GM13977 (cell line): ENCODE measurements around the gene OR2S2.
"Not testable (repeated sequence)": the region's sequence is repeated elsewhere in the genome, so short reads cannot be mapped to it uniquely, and the experiment has no call there.

ENCODE experiments used
- DNase-seq: peaks from one replicate; pipeline ENCODE4 v3.0.0; 2012; ENCODE audit warnings: low spot score
- in situ Hi-C: fragments of 300-500 bp; cut with MboI; formaldehyde crosslinking; loops from one replicate; pipeline ENCODE4 v1.12.0; 2022; ENCODE audit warnings: low sequenced_read_pairs, low pct_unique_long_range_greater_than_20kb, mixed read lengths, inconsistent platforms; ENCODE audit not compliant: unreplicated experiment
- TF ChIP-seq, protein P1 (sequence below): IDR thresholded peaks from 2 replicates; pipeline ENCODE4 v1.5.1; 2012; ENCODE audit warnings: mild to moderate bottlenecking, control low read depth; ENCODE audit not compliant: insufficient read depth; ENCODE audit errors: extremely low read depth, missing control alignments

OR2S2 gene

DNA sequence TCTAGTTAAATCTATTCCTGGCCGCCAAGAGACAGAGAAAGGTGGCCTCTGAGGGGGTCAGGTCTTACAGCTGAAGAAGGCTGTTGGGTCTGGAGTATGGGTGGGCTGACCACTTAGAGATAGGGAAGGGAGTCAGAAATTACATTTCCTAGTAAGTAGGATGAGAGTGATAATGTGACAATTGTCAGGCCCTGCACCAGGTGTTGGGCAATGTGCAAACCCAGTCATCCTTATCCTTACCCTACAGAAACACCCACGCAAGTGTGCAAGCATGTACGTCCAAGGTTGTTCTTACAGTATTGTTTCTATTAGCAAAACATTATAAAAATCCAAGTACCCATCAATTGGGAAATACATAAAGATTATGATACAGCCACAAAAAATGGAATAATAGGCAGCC, 39.2 kb downstream of the OR2S2 start:
- TF ChIP-seq, protein P1, sequence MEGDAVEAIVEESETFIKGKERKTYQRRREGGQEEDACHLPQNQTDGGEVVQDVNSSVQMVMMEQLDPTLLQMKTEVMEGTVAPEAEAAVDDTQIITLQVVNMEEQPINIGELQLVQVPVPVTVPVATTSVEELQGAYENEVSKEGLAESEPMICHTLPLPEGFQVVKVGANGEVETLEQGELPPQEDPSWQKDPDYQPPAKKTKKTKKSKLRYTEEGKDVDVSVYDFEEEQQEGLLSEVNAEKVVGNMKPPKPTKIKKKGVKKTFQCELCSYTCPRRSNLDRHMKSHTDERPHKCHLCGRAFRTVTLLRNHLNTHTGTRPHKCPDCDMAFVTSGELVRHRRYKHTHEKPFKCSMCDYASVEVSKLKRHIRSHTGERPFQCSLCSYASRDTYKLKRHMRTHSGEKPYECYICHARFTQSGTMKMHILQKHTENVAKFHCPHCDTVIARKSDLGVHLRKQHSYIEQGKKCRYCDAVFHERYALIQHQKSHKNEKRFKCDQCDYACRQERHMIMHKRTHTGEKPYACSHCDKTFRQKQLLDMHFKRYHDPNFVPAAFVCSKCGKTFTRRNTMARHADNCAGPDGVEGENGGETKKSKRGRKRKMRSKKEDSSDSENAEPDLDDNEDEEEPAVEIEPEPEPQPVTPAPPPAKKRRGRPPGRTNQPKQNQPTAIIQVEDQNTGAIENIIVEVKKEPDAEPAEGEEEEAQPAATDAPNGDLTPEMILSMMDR = no peak
- in situ Hi-C loops = no loop called here
- DNase-seq = no peak

- in situ Hi-C loops = no loop called here
- TF ChIP-seq, protein P1 = no peak
These were observed 40.7 kb downstream of the OR2S2 start for GRCh38 chr9:35917261-35917660.

DNA sequence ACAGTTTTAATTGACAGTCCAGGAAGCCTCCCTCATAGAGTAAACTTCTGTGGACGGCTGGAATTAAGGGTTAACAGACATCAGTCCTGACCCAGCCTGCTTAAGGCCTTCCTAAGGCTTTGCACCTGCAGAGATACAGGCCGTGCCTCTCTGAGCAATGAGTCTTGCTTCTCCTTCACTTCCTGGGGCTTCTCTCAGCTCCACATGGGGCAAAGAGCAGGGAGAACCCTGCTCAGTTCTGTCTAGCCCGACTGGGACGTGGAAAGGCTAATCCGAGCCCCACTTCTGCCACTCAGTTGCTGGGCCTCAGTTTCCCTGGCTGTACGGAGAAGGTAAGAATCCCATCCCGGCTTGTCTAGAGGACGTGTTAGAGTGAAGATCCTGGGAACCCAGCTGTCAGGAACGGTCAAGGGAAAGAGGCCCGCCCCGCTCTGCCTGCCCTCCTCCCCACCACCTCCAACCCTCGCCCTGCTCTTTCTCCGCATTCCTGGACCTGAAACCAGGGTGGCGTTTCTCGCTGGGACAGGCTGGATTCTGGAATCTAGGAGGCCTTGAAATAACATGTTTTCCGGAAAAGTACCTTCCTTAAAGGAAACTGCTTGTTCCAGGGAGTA, 42.2 kb downstream of the OR2S2 start:
- no peak for DNase-seq
- in situ Hi-C loops = no loop called here
- TF ChIP-seq, protein P1 = no peak

More at GRCh38 chr9:35917261-35917660, 40.7 kb downstream of the OR2S2 start:
- DNase-seq = no peak

- in situ Hi-C loops = no loop called here
- DNase-seq = no peak
- TF ChIP-seq, protein P1 = no peak
These were observed 43.6 kb downstream of the OR2S2 start for GRCh38 chr9:35914301-35914807.

- in situ Hi-C loops, DNase-seq: not testable (repeated sequence)
These were observed 44.5 kb downstream of the OR2S2 start for GRCh38 chr9:35913429-35913828.

- in situ Hi-C loops = no loop called here
- no peak for DNase-seq
- TF ChIP-seq, protein P1 = no peak
These were observed 45.1 kb downstream of the OR2S2 start for GRCh38 chr9:35912791-35913400.

DNA sequence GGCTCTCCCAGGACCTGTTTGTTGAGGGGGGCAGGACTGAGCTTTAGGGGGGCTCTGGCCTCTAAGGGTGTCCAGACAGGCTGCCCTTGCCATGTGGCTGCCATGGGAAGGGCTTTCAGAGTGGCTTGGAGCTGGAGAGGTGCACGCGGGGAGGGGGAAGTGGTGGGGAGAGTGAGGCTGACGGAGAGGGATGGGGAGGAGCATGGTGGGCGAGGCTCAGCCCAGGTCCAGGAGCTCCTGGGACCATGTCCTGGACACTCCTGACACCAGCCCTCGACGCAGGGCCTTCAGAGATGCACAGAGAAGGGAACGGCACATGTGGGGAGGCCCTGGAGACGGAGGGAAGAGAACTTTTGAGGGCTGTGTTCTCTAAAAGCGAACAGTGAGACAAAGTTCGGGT, 46.3 kb downstream of the OR2S2 start:
- in situ Hi-C loops = no loop called here
- no peak for DNase-seq
- TF ChIP-seq, protein P1 = no peak
